ENCODE measurements around the gene NXF1. TPM values are rescaled to one million over a fixed set of nuclear protein-coding genes. Genes with fewer than 3 reads are reported as not detected.
A peak's percentile ranks its signal among the peaks of the same experiment; 100 is the strongest.

NXF1 gene
- total RNA-seq, 8 experiments from 2014 or later: 22.4 to 86.6 (median 45.4) TPM

- 0 to 100% (median 23%) methylated on average over 1 to 5 of the region's 11 CpGs; no CpG with 5 or more reads in 4 of the 10 experiments for WGBS, 10 experiments
- H3K4me1 ChIP-seq (replicated peaks in 1 of 2): peaks cover 17 to 18% of the 10 kb centered on the region in 2 donors
- peak overlapping the region; percentile 58 to 73 (median 71) for H3K4me3 ChIP-seq
- peak; percentile 1 to 65 (median 49) for ATAC-seq (replicated peaks in 6 of 8)
- peak overlapping the region; percentile 0 to 90 for H3K27ac ChIP-seq
- in situ Hi-C loops (cut with MboI; ENCODE audit: low pct_unique_long_range_greater_than_20kb in 2 of 9, low sequenced_read_pairs in 9 of 9, unreplicated experiment in 9 of 9): no loop called here
Measured at GRCh38 chr11:62792202-62792575, 13.1 kb downstream of the NXF1 start.

- WGBS, 10 experiments: 0 to 2% (median 0%) methylated on average over 1 to 12 of the region's 58 CpGs; no CpG with 5 or more reads in 5 of the 10 experiments
- ATAC-seq (replicated peaks in 6 of 8): peak; percentile 64 to 80 (median 79)
Measured at GRCh38 chr11:62791501-62792201, 13.6 kb downstream of the NXF1 start, which contains the start of gene TMEM223. TMEM223 (minus strand) TSS chr11:62792006; CDS start chr11:62791994, 12 bp downstream.

GRCh38 chr11:62789576-62789975, 15.7 kb downstream of the NXF1 start:
- WGBS, 10 experiments: 70 to 100% (median 85%) methylated on average over 1 to 2 of the region's 3 CpGs; no CpG with 5 or more reads in 6 of the 10 experiments
- no peak overlapping the region for H3K27ac ChIP-seq
- no peak overlapping the region for H3K4me3 ChIP-seq
- H3K4me1 ChIP-seq (replicated peaks in 1 of 2): peaks cover 23 to 26% of the 10 kb centered on the region in 2 donors
- in situ Hi-C loops (cut with MboI; ENCODE audit: low pct_unique_long_range_greater_than_20kb in 2 of 9, low sequenced_read_pairs in 9 of 9, unreplicated experiment in 9 of 9): no loop called here
- ATAC-seq (replicated peaks in 6 of 8): no peak

More at GRCh38 chr11:62791501-62792201, 13.6 kb downstream of the NXF1 start, which contains the start of gene TMEM223:
- in situ Hi-C loops (cut with MboI; ENCODE audit: low pct_unique_long_range_greater_than_20kb in 2 of 9, low sequenced_read_pairs in 9 of 9, unreplicated experiment in 9 of 9): no loop called here
- peak within 1 kb of the TSS; percentile 58 to 73 (median 71) for H3K4me3 ChIP-seq
- peak within 1 kb of the TSS; percentile 82 to 90 for H3K27ac ChIP-seq
- peaks cover 17 to 18% of the 10 kb centered on the region in 2 donors for H3K4me1 ChIP-seq (replicated peaks in 1 of 2)

GRCh38 chr11:62788991-62789390, 16.2 kb downstream of the NXF1 start:
- 10 to 100% (median 67%) methylated on average over 1 to 5 of the region's 5 CpGs; no CpG with 5 or more reads in 6 of the 10 experiments for WGBS, 10 experiments
- Histone ChIP-seq H3K4me1 (replicated peaks in 1 of 2) (peaks cover 23 to 26% of the 10 kb centered on the region in 2 donors), H3K27ac (no peak overlapping the region), H3K4me3 (no peak overlapping the region)
- ATAC-seq (replicated peaks in 6 of 8): no peak
- in situ Hi-C loops (cut with MboI; ENCODE audit: low pct_unique_long_range_greater_than_20kb in 2 of 9, low sequenced_read_pairs in 9 of 9, unreplicated experiment in 9 of 9): no loop called here

GRCh38 chr11:62787005-62787759, 18.1 kb downstream of the NXF1 start, which contains the start of gene TMEM179B:
TMEM179B (plus strand) TSS chr11:62787402; CDS start chr11:62787432, 30 bp downstream.
- peak within 1 kb of the TSS; percentile 83 to 87 for H3K27ac ChIP-seq
- peaks cover 19% of the 10 kb centered on the region in 2 donors for H3K4me1 ChIP-seq (replicated peaks in 1 of 2)
- in situ Hi-C loops (cut with MboI; ENCODE audit: low pct_unique_long_range_greater_than_20kb in 2 of 9, low sequenced_read_pairs in 9 of 9, unreplicated experiment in 9 of 9): no loop called here
- WGBS, 10 experiments: 0 to 3% (median 2%) methylated on average over 7 to 38 of the region's 88 CpGs; no CpG with 5 or more reads in 4 of the 10 experiments
- ATAC-seq (replicated peaks in 6 of 8): peak; percentile 60 to 83 (median 73)
- H3K4me3 ChIP-seq: peak within 1 kb of the TSS; percentile 62 to 84 (median 69)

GRCh38 chr11:62786318-62787004, 18.8 kb downstream of the NXF1 start:
- 0 to 17% (median 0%) methylated on average over 1 to 11 of the region's 51 CpGs; no CpG with 5 or more reads in 5 of the 10 experiments for WGBS, 10 experiments
- ATAC-seq (replicated peaks in 6 of 8): peak; percentile 49 to 72 (median 71)
- in situ Hi-C loops (cut with MboI; ENCODE audit: low pct_unique_long_range_greater_than_20kb in 2 of 9, low sequenced_read_pairs in 9 of 9, unreplicated experiment in 9 of 9): no loop called here

GRCh38 chr11:62782753-62783152, 22.5 kb downstream of the NXF1 start:
- peaks cover 6 to 9% of the 10 kb centered on the region in 2 donors for H3K4me1 ChIP-seq (replicated peaks in 1 of 2)
- H3K27ac ChIP-seq: no peak overlapping the region
- WGBS, 10 experiments: 86 to 100% (median 94%) methylated on average over 2 to 6 of the region's 7 CpGs; no CpG with 5 or more reads in 4 of the 10 experiments
- H3K4me3 ChIP-seq: no peak overlapping the region
- no peak for ATAC-seq (replicated peaks in 6 of 8)
- in situ Hi-C loops (cut with MboI; ENCODE audit: low pct_unique_long_range_greater_than_20kb in 2 of 9, low sequenced_read_pairs in 9 of 9, unreplicated experiment in 9 of 9): no loop called here

More at GRCh38 chr11:62786318-62787004, 18.8 kb downstream of the NXF1 start:
- Histone ChIP-seq H3K4me1 (replicated peaks in 1 of 2) (peaks cover 17 to 18% of the 10 kb centered on the region in 2 donors), H3K27ac (peak overlapping the region; percentile 83 to 87), H3K4me3 (peak overlapping the region; percentile 62 to 84 (median 69))

- no peak overlapping the region for H3K27ac ChIP-seq
- WGBS, 10 experiments: 60 to 100% (median 100%) methylated on average over 1 of the region's 3 CpGs; no CpG with 5 or more reads in 7 of the 10 experiments
- peak in 2 of 8 experiments; percentile 24 to 25 for ATAC-seq (replicated peaks in 6 of 8)
- no peaks in the 10 kb centered on the region for H3K4me1 ChIP-seq (replicated peaks in 1 of 2)
- in situ Hi-C loops (cut with MboI; ENCODE audit: low pct_unique_long_range_greater_than_20kb in 2 of 9, low sequenced_read_pairs in 9 of 9, unreplicated experiment in 9 of 9): no loop called here
- no peak overlapping the region for H3K4me3 ChIP-seq
Measured at GRCh38 chr11:62778441-62778840, 26.8 kb downstream of the NXF1 start.

GRCh38 chr11:62777389-62777788, 27.9 kb downstream of the NXF1 start:
- in situ Hi-C loops (cut with MboI; ENCODE audit: low pct_unique_long_range_greater_than_20kb in 2 of 9, low sequenced_read_pairs in 9 of 9, unreplicated experiment in 9 of 9): no loop called here
- 75 to 100% (median 95%) methylated on average over 1 to 2 of the region's 2 CpGs; no CpG with 5 or more reads in 4 of the 10 experiments for WGBS, 10 experiments
- no peak overlapping the region for H3K27ac ChIP-seq
- ATAC-seq (replicated peaks in 6 of 8): no peak
- H3K4me3 ChIP-seq: no peak overlapping the region
- H3K4me1 ChIP-seq (replicated peaks in 1 of 2): no peaks in the 10 kb centered on the region

GRCh38 chr11:62775646-62776045, 29.6 kb downstream of the NXF1 start:
- no peak for ATAC-seq (replicated peaks in 6 of 8)
- H3K4me3 ChIP-seq: no peak overlapping the region
- 87 to 100% (median 95%) methylated on average over 2 to 13 of the region's 17 CpGs; no CpG with 5 or more reads in 5 of the 10 experiments for WGBS, 10 experiments
- in situ Hi-C loops (cut with MboI; ENCODE audit: low pct_unique_long_range_greater_than_20kb in 2 of 9, low sequenced_read_pairs in 9 of 9, unreplicated experiment in 9 of 9): no loop called here
- no peak overlapping the region for H3K27ac ChIP-seq
- H3K4me1 ChIP-seq (replicated peaks in 1 of 2): peaks cover 0 to 2% of the 10 kb centered on the region in 2 donors

GRCh38 chr11:62774407-62774806, 30.8 kb downstream of the NXF1 start:
- H3K4me1 ChIP-seq (replicated peaks in 1 of 2): peaks cover 9 to 14% of the 10 kb centered on the region in 2 donors
- in situ Hi-C loops (cut with MboI; ENCODE audit: low pct_unique_long_range_greater_than_20kb in 2 of 9, low sequenced_read_pairs in 9 of 9, unreplicated experiment in 9 of 9): no loop called here
- H3K4me3 ChIP-seq: no peak overlapping the region
- H3K27ac ChIP-seq: no peak overlapping the region
- WGBS, 10 experiments: 83 to 100% (median 90%) methylated on average over 1 to 3 of the region's 6 CpGs; no CpG with 5 or more reads in 3 of the 10 experiments
- no peak for ATAC-seq (replicated peaks in 6 of 8)

Measured in motor neuron (in vitro differentiated cells).